ENCODE results near the gene XRCC3.

XRCC3 gene

DNA sequence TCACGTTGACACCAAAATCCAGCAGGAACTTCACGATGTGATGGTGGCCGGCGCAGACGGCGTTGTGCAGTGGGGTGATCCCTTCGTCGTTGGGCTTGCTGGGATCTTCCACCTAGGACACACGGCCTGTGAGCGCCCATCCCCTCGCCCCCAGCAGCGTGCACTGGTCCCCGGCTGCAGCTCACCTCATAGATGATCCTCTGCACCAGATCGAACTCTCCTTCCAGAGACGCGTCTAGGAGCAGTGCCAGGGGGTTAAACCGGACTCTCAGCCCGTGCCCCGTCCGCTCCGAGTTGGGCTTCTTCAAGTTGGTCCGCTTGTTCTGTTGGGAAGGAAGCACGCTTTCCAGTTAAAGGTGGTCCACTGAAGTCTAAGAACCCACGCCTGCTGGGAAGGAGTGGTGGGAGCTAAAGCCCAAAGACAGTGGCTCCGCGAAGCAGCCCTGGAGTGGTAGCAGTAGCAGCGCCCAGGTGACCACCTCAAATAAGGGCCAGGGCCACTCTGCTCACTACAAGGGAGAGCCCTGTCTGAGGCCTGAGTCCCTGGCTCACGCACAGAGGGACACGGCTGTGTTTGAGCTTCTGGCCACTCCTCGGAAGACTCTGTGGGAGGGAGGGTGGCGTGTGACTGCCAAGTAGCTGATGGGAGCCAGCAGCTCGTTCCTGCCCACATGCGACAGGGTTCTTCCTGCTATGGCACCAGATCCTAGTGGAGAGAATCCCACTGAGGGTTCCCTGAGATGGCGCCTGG, 23.6 kb upstream of the XRCC3 start:
- in situ Hi-C loops (cut with MboI; ENCODE audit: low sequenced_read_pairs), result no loop called here

DNA sequence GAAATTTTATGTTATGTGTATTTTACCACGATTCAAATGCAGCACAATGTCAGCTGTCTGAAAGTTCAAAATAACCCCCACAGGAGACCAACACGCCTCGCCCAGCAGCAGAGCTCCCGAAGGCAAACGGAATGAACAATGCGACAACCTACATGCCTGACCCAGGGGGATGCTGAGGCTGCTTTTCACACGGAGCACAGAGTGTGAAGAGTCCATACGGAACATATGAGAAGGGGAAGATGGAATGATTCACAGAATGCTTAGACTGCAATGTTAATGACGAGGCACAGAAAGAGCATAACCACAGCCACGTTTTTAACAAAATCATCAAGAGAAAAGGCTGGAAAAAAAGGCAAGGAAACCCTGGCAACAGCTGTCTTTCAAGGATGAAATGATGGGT, 22.9 kb upstream of the XRCC3 start:
- in situ Hi-C loops (cut with MboI; ENCODE audit: low sequenced_read_pairs), result no loop called here

DNA sequence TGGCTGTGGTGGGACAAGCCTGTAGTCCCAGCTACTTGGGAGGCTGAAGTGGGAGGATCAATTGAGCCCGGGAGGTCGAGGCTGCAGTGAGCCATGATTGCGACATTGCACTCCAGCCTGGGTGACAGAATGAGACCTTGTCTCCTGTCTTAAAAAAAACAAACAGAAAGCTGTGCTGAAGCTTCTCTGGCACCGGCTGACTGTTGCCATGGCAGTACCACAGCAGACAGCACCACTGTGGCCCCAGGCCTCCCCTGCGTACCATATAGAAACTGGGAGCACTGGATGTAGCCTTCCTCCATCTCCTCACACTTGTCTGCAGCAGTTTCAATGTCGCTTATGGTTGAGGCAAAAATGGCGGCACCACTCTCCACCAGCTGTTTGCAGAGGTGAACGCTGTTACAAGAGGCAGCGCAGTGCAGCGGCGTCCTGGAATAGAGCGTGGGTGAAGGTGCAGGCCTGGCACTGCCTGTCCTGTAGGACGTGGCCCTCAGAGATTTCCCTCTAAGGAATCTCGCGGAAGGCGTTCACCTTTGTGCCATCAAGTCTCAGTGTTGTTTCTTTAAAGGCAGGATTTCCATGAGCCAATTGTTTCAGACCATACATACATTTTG, 22.3 kb upstream of the XRCC3 start:
- in situ Hi-C loops (cut with MboI; ENCODE audit: low sequenced_read_pairs), result no loop called here

DNA sequence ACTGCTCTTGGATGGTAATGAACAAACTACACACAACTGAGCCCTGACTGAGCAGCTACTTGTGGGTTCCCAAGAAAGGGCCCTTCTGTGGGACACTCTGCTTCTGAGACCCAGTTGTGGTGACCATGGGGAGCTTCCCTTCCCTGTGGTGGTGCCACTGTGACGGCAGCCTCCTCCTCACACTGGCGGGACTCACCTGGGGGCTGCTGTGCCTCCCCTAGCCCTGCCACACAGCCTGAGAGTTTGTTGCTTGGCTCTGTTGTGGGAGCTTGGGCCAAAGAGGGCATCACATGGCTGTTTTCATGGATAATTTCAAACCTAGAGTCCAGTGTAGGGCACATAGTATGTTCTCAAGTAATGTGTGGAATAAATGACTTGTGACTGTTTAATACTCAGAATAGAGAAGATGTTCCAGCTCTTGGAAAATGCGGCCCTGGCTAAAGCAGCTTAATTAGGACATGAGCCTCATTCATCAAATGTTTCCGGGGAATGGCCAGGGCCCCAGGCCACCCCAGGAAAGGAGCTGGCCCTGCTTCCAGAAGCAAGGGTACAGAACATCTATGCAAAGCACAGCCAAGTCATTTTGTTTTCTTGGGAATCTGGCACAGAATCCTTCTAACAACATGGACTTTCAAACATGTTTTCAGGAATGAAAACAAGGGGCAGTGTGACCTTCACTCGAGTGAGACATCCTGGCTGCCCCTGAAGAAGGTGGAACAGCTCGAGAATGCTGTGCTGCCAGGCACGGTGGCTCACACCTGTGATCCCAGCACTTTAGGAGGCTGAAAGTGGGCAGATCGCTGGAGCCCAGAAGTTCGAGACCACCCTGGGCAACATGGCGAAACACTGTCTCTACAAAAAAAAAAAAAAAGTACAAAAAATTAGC, 21.5 kb upstream of the XRCC3 start:
- in situ Hi-C loops (cut with MboI; ENCODE audit: low sequenced_read_pairs), result no loop called here

- in situ Hi-C loops (cut with MboI; ENCODE audit: low sequenced_read_pairs), result no loop called here
Observed at GRCh38 chr14:103735815-103736545, 20.7 kb upstream of the XRCC3 start.

GRCh38 chr14:103735439-103735814, 20.2 kb upstream of the XRCC3 start:
- in situ Hi-C loops (cut with MboI; ENCODE audit: low sequenced_read_pairs), result no loop called here

- in situ Hi-C loops (cut with MboI; ENCODE audit: low sequenced_read_pairs), result no loop called here
Observed at GRCh38 chr14:103735022-103735421, 19.8 kb upstream of the XRCC3 start.

DNA sequence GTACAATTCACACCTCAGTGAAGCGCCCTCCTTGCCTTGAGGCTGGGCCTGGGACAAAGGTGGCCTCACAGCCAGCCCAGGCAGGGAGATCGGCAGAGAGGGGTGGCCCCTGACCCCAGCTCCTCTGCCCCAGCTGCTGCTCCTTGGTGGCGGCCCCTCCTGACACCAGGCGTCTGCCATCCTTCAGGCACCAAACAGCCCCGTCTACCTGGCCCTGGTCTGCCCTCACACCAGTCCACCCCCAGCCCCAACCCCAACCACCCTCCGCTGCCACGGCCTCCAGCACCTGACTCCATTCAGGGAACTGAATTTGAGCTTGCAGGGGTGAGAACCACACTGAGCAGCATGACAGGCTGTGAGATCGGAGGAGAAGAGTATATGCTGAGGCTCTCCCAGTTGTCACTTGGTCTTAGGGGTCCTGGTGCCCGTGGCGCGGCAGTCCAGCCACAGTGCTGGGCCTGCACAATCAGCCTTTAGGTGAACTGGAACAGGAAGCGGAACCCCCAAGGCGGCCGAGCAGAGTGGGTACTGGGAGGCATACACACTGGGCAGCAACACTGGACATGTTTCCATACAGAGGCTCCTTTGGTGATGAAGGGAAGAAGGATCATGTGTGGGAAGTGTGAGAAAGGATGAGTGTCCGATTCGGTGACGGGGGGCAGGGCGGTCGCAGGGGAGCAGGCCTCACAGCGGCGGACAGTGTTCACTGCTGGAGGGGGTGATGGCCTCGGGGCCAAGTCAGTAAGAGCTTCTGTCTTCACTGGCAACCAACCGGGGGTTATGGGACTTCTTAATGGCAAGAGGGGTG, 19.0 kb upstream of the XRCC3 start:
- in situ Hi-C loops (cut with MboI; ENCODE audit: low sequenced_read_pairs), result no loop called here

GRCh38 chr14:103733651-103734050, 18.4 kb upstream of the XRCC3 start:
- in situ Hi-C loops (cut with MboI; ENCODE audit: low sequenced_read_pairs), result no loop called here

GRCh38 chr14:103732868-103733620, 17.8 kb upstream of the XRCC3 start:
- in situ Hi-C loops (cut with MboI; ENCODE audit: low sequenced_read_pairs), result no loop called here

GRCh38 chr14:103731916-103732867, 16.9 kb upstream of the XRCC3 start:
- in situ Hi-C loops (cut with MboI; ENCODE audit: low sequenced_read_pairs), result no loop called here

DNA sequence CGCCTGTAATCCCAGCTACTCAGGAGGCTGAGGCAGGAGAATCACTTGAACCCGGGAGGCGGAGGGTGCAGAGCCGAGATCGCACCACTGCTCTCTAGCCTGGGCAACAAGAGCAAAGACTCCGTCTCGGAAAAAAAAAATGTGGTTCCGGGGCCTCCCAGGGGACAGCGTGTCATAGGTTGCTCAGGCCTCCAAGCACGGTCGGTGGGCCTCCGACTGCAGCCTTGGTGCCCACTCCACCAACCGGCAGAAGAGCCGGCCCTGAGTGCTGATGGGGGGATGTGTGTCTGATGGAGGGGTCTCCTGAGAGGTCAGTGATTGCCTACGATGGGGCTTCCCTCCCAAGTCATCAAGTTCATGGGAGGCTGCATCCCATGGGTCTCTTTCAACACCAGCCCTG, 16.2 kb upstream of the XRCC3 start:
- in situ Hi-C loops (cut with MboI; ENCODE audit: low sequenced_read_pairs), result no loop called here

- in situ Hi-C loops (cut with MboI; ENCODE audit: low sequenced_read_pairs), result no loop called here
Observed at GRCh38 chr14:103730490-103731035, 15.3 kb upstream of the XRCC3 start.

- in situ Hi-C loops (cut with MboI; ENCODE audit: low sequenced_read_pairs), result no loop called here
Observed at GRCh38 chr14:103729496-103730448, 14.5 kb upstream of the XRCC3 start.

GRCh38 chr14:103728721-103729120, 13.5 kb upstream of the XRCC3 start:
- in situ Hi-C loops (cut with MboI; ENCODE audit: low sequenced_read_pairs), result no loop called here

DNA sequence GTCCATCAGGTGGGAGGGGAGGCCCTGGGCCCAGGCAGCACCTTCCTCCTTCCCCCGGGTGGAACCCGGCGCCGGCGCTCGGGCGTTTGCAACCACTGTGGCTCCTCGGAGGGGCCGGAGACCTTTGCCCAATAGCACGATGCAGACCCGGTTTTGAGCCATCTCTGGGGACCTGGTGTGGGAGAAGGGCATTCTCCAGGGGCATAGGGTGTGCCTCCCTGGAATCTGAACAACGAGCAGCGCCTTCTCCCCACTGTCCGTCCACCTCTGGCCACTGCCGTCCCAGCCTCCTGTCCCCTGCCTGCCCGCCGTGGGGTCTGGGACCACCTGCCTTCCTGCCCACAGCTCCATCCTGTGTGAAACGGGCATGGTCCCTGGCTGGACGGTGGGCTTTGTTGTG, 12.9 kb upstream of the XRCC3 start:
- in situ Hi-C loops (cut with MboI; ENCODE audit: low sequenced_read_pairs), result no loop called here
